ENCODE results near the gene HBEGF.

GRCh38 chr5:140347360-140347759, 957 bp upstream of the HBEGF start:
- TF ChIP-seq POLR2A (IDR thresholded peaks at IDR 0.05) (no peak), EP300 (IDR thresholded peaks at IDR 0.05) (no peak), POLR2AphosphoS5 (IDR thresholded peaks at IDR 0.05) (no peak)
- TF ChIP-seq, protein P1, sequence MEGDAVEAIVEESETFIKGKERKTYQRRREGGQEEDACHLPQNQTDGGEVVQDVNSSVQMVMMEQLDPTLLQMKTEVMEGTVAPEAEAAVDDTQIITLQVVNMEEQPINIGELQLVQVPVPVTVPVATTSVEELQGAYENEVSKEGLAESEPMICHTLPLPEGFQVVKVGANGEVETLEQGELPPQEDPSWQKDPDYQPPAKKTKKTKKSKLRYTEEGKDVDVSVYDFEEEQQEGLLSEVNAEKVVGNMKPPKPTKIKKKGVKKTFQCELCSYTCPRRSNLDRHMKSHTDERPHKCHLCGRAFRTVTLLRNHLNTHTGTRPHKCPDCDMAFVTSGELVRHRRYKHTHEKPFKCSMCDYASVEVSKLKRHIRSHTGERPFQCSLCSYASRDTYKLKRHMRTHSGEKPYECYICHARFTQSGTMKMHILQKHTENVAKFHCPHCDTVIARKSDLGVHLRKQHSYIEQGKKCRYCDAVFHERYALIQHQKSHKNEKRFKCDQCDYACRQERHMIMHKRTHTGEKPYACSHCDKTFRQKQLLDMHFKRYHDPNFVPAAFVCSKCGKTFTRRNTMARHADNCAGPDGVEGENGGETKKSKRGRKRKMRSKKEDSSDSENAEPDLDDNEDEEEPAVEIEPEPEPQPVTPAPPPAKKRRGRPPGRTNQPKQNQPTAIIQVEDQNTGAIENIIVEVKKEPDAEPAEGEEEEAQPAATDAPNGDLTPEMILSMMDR (IDR thresholded peaks at IDR 0.05), result no peak
